Measurements from ENCODE around the gene AOC2.
"Not testable (repeated sequence)": the region's sequence is repeated elsewhere in the genome, so short reads cannot be mapped to it uniquely, and the experiment has no call there.

AOC2 gene

GRCh38 chr17:42853968-42854790 is 9.8 kb downstream of the AOC2 start:
- H3K4me3 ChIP-seq (IDR thresholded peaks at IDR 0.05; ENCODE audit: insufficient read depth, low read depth, low read length), result no peak overlapping the region
- TF ChIP-seq CTCF (conservative IDR thresholded peaks at IDR 0.05; ENCODE audit: low read depth, low read length), result no peak
- H3K79me2 ChIP-seq (ENCODE audit: insufficient read depth, low read depth), result no peaks in the 10 kb centered on the region
- H2AFZ ChIP-seq (ENCODE audit: low read depth), result peak overlapping the region; percentile 41; the same call in 1 of the 2 replicates
- no peaks in the 10 kb centered on the region for H3K36me3 ChIP-seq (ENCODE audit: insufficient read depth)
- no peaks in the 10 kb centered on the region for H3K27me3 ChIP-seq (ENCODE audit: insufficient read depth, low read depth)
- peak overlapping the region; percentile 31; the same call in 1 of the 2 replicates for H3K9ac ChIP-seq
- H4K20me1 ChIP-seq (ENCODE audit: insufficient read depth), result no peaks in the 10 kb centered on the region
- peak overlapping the region; percentile 60; the same call in 1 of the 2 replicates for H3K27ac ChIP-seq
- H3K4me1 ChIP-seq (ENCODE audit: low read depth, poor library complexity, severe bottlenecking), result peaks cover 45% of the 10 kb centered on the region
- H3K4me2 ChIP-seq, result peak overlapping the region; percentile 74

- no peak overlapping the region for H3K27ac ChIP-seq
- H3K36me3 ChIP-seq (ENCODE audit: insufficient read depth), result no peaks in the 10 kb centered on the region
- TF ChIP-seq CTCF (conservative IDR thresholded peaks at IDR 0.05; ENCODE audit: low read depth, low read length), result no peak
- no peaks in the 10 kb centered on the region for H3K27me3 ChIP-seq (ENCODE audit: insufficient read depth, low read depth)
- no peaks in the 10 kb centered on the region for H4K20me1 ChIP-seq (ENCODE audit: insufficient read depth)
- no peak overlapping the region for H3K4me2 ChIP-seq
- peaks cover 36% of the 10 kb centered on the region for H3K4me1 ChIP-seq (ENCODE audit: low read depth, poor library complexity, severe bottlenecking)
- H3K9ac ChIP-seq, result no peak overlapping the region
- no peak overlapping the region for H2AFZ ChIP-seq (ENCODE audit: low read depth)
- no peak overlapping the region for H3K4me3 ChIP-seq (IDR thresholded peaks at IDR 0.05; ENCODE audit: insufficient read depth, low read depth, low read length)
- H3K79me2 ChIP-seq (ENCODE audit: insufficient read depth, low read depth), result no peaks in the 10 kb centered on the region
These were observed 10.7 kb downstream of the AOC2 start for GRCh38 chr17:42855048-42855596.

- not testable (repeated sequence) for H3K9ac ChIP-seq; H3K27me3 ChIP-seq (ENCODE audit: insufficient read depth, low read depth); H3K79me2 ChIP-seq (ENCODE audit: insufficient read depth, low read depth); H4K20me1 ChIP-seq (ENCODE audit: insufficient read depth); H3K4me2 ChIP-seq; H3K36me3 ChIP-seq (ENCODE audit: insufficient read depth); H3K4me3 ChIP-seq (IDR thresholded peaks at IDR 0.05; ENCODE audit: insufficient read depth, low read depth, low read length); H3K27ac ChIP-seq; H2AFZ ChIP-seq (ENCODE audit: low read depth)
- peaks cover 28% of the 10 kb centered on the region for H3K4me1 ChIP-seq (ENCODE audit: low read depth, poor library complexity, severe bottlenecking)
These were observed 11.7 kb downstream of the AOC2 start for GRCh38 chr17:42856093-42856492.

GRCh38 chr17:42856516-42856915 is 12.1 kb downstream of the AOC2 start:
- not testable (repeated sequence) for H3K4me2 ChIP-seq; H3K27ac ChIP-seq; H3K79me2 ChIP-seq (ENCODE audit: insufficient read depth, low read depth); H3K27me3 ChIP-seq (ENCODE audit: insufficient read depth, low read depth); H2AFZ ChIP-seq (ENCODE audit: low read depth); H3K4me3 ChIP-seq (IDR thresholded peaks at IDR 0.05; ENCODE audit: insufficient read depth, low read depth, low read length); H4K20me1 ChIP-seq (ENCODE audit: insufficient read depth); H3K36me3 ChIP-seq (ENCODE audit: insufficient read depth); H3K9ac ChIP-seq
- H3K4me1 ChIP-seq (ENCODE audit: low read depth, poor library complexity, severe bottlenecking), result peaks cover 28% of the 10 kb centered on the region

- H3K4me2 ChIP-seq, result no peak overlapping the region
- no peak overlapping the region for H3K4me3 ChIP-seq (IDR thresholded peaks at IDR 0.05; ENCODE audit: insufficient read depth, low read depth, low read length)
- no peak overlapping the region for H3K27ac ChIP-seq
- no peak overlapping the region for H2AFZ ChIP-seq (ENCODE audit: low read depth)
- H3K79me2 ChIP-seq (ENCODE audit: insufficient read depth, low read depth), result no peaks in the 10 kb centered on the region
- H3K36me3 ChIP-seq (ENCODE audit: insufficient read depth), result no peaks in the 10 kb centered on the region
- H3K9ac ChIP-seq, result no peak overlapping the region
- no peak for TF ChIP-seq CTCF (conservative IDR thresholded peaks at IDR 0.05; ENCODE audit: low read depth, low read length)
- H3K27me3 ChIP-seq (ENCODE audit: insufficient read depth, low read depth), result no peaks in the 10 kb centered on the region
- H4K20me1 ChIP-seq (ENCODE audit: insufficient read depth), result no peaks in the 10 kb centered on the region
- peaks cover 22% of the 10 kb centered on the region for H3K4me1 ChIP-seq (ENCODE audit: low read depth, poor library complexity, severe bottlenecking)
These were observed 13.0 kb downstream of the AOC2 start for GRCh38 chr17:42857389-42857788.
